Stomach (tissue), 4 donors: Measurements from ENCODE around the gene TENM3.

ENCODE experiments used
- EP300 ChIP-seq: sonication (generic); formaldehyde crosslinking; IDR thresholded peaks from one replicate; pipeline ENCODE4 v1.6.1; 2017; ENCODE audit warnings: antibody characterized with exemption
- POLR2A ChIP-seq, 4 donors: fragments of 450-650 bp; IDR thresholded peaks; one replicate each; pipeline ENCODE4 v1.6.1; 2016; ENCODE audit warnings: antibody characterized with exemption in 4 of 4, control low read depth in 2 of 4, mild to moderate bottlenecking in 1 of 4, moderate library complexity in 1 of 4
- POLR2AphosphoS5 ChIP-seq, 3 donors: sonication (generic); formaldehyde crosslinking; IDR thresholded peaks; one replicate each; pipeline ENCODE4 v1.6.1; 2016; ENCODE audit warnings: antibody characterized with exemption in 3 of 3
- TF ChIP-seq, protein P1 (sequence below), 7 experiments: fragments of 450-650 bp in 4 of 7; fragments of 200-600 bp in 3 of 7; sonication (generic) in 3 of 7; IDR thresholded peaks; one replicate each; pipeline ENCODE4 v1.5.1; 2016 to 2019; ENCODE audit warnings: antibody characterized with exemption in 7 of 7, control low read depth in 2 of 7, mild to moderate bottlenecking in 1 of 7

DNA sequence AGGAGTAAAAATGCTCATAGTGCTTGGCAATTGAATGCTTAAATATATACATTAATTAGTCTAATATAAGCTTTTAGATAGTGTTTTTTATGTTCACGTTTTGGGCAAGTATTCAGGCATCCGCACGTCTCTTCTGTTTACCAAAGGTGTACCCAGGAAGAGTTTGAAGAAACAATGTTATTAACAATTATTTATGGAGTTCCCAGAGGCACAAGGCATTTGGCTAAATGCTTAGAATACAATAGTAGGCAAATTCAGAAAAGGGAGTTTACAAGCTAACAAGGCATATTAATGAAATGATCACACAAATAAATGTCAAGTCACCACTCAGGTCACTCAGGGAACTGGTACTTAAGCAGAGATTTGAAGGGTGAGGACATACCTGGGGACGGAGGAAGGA lies 294.8 kb downstream of the TENM3 start:
- TF ChIP-seq, protein P1, sequence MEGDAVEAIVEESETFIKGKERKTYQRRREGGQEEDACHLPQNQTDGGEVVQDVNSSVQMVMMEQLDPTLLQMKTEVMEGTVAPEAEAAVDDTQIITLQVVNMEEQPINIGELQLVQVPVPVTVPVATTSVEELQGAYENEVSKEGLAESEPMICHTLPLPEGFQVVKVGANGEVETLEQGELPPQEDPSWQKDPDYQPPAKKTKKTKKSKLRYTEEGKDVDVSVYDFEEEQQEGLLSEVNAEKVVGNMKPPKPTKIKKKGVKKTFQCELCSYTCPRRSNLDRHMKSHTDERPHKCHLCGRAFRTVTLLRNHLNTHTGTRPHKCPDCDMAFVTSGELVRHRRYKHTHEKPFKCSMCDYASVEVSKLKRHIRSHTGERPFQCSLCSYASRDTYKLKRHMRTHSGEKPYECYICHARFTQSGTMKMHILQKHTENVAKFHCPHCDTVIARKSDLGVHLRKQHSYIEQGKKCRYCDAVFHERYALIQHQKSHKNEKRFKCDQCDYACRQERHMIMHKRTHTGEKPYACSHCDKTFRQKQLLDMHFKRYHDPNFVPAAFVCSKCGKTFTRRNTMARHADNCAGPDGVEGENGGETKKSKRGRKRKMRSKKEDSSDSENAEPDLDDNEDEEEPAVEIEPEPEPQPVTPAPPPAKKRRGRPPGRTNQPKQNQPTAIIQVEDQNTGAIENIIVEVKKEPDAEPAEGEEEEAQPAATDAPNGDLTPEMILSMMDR (IDR thresholded peaks at IDR 0.05): no peak
- TF ChIP-seq POLR2A (IDR thresholded peaks at IDR 0.05): no peak
- TF ChIP-seq POLR2AphosphoS5 (IDR thresholded peaks at IDR 0.05): no peak
- no peak for TF ChIP-seq EP300
